GM06990 (cell line): ENCODE results near the gene ALDH1A3.

Experiments
- DNase-seq: peaks from one replicate; pipeline ENCODE4 v3.0.0-alpha.2; 2011; ENCODE audit not compliant: insufficient read length; ENCODE audit errors: extremely low read depth
- H3K27me3 ChIP-seq: replicated peaks from 2 replicates; pipeline ENCODE4 v1.6.0; 2011; ENCODE audit warnings: low read length; ENCODE audit not compliant: control insufficient read depth, insufficient read depth
- H3K36me3 ChIP-seq: 2 replicates; pipeline ENCODE4 v1.5.1; 2011; ENCODE audit warnings: low read length; ENCODE audit not compliant: control insufficient read depth, insufficient read depth
- H3K4me3 ChIP-seq: replicated peaks from 2 replicates; pipeline ENCODE4 v1.5.1; 2011; ENCODE audit warnings: low read depth, mild to moderate bottlenecking, control low read depth, low read length
- CTCF ChIP-seq: IDR thresholded peaks from 2 replicates; pipeline ENCODE4 v1.5.1; 2011; ENCODE audit warnings: low read length, control low read depth, mild to moderate bottlenecking, inconsistent platforms; ENCODE audit not compliant: insufficient read depth, poor library complexity, severe bottlenecking

Gene ALDH1A3

DNA sequence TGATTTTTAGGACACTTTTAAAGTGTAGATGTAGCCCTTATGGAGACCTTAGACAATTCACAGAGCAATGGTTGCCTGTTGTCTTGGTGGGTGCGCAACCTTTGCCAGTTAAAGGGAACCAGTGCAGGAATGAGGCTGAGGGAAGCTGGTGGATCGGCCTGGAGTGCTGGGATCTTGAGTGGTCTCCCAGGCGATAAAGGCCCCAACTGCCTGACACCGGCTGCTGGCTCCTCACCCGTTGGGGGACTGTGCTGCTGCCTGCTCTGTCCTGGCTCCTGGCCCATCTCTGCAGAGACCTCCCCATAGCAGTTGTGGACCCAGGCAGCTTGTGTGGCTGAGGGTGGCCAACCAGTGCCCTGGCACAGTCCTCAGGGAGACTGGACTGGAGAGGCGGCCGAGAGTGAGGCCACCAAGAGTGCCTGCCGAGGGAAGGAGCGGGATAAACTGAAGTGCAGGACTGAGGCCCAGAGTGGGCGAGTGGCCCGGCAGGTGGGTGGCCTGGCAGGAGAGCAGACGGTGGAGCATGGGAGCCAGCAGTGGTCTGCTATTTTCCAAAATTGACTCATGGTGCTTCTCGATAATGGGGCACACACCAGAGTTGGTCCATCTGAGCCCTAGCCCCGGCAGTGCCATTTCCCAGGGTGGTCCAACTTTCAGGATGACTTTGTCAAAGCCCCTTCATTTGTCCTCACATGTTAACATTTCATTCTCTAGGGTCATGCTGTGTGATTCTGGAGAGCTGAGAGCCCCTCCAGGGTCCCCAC is 2.1 kb downstream of the ALDH1A3 start:
- DNase-seq = no peak
- H3K4me3 ChIP-seq = no peak overlapping the region
- peaks cover 3% of the 10 kb centered on the region for H3K27me3 ChIP-seq
- no peak for TF ChIP-seq CTCF
- H3K36me3 ChIP-seq = no peaks in the 10 kb centered on the region

- no peak for DNase-seq
- H3K36me3 ChIP-seq = no peaks in the 10 kb centered on the region
- TF ChIP-seq CTCF = no peak
- no peak overlapping the region for H3K4me3 ChIP-seq
- peaks cover 3% of the 10 kb centered on the region; the same call in 1 of the 2 replicates for H3K27me3 ChIP-seq
These were observed 5.5 kb downstream of the ALDH1A3 start for GRCh38 chr15:100885116-100885515.

GRCh38 chr15:100885811-100886210 is 6.2 kb downstream of the ALDH1A3 start:
- no peak for TF ChIP-seq CTCF
- no peak overlapping the region for H3K4me3 ChIP-seq
- DNase-seq = no peak
- H3K27me3 ChIP-seq = peaks cover 3% of the 10 kb centered on the region
- no peaks in the 10 kb centered on the region for H3K36me3 ChIP-seq

GRCh38 chr15:100887211-100887913 is 7.7 kb downstream of the ALDH1A3 start:
- DNase-seq = no peak
- no peak overlapping the region for H3K4me3 ChIP-seq
- no peaks in the 10 kb centered on the region for H3K36me3 ChIP-seq
- no peak for TF ChIP-seq CTCF
- peaks cover 3% of the 10 kb centered on the region for H3K27me3 ChIP-seq

- H3K36me3 ChIP-seq = no peaks in the 10 kb centered on the region
- no peak for DNase-seq
These were observed 9.9 kb downstream of the ALDH1A3 start for GRCh38 chr15:100889385-100890050.

More at GRCh38 chr15:100889385-100890050, 9.9 kb downstream of the ALDH1A3 start:
- Histone ChIP-seq H3K4me3 (no peak overlapping the region), H3K27me3 (peaks cover 5% of the 10 kb centered on the region)
- no peak for TF ChIP-seq CTCF
